HepG2 (cell line): Measurements from ENCODE around the gene UBAP1L. TPM values are rescaled to one million over a fixed set of nuclear protein-coding genes. Genes with fewer than 3 reads are reported as not detected.

ENCODE experiments used
- BORCS8-MEF2B ChIP-seq: sonication (generic); formaldehyde crosslinking; IDR thresholded peaks from 2 replicates; pipeline ENCODE4 v1.8.0; 2022; ENCODE audit warnings: mild to moderate bottlenecking, missing genetic modification reagents
- CREB1 ChIP-seq, 2 experiments: fragments of 450-650 bp in 1 of 2; IDR thresholded peaks; 2 replicates each; pipeline ENCODE4 v1.6.1; 2016 to 2017; ENCODE audit warnings: control low read depth in 1 of 2, mild to moderate bottlenecking in 1 of 2, missing compliant biosample characterization in 1 of 2, missing genetic modification characterization in 1 of 2
- EP300 ChIP-seq, 3 experiments: sonication (generic) in 1 of 3; formaldehyde crosslinking in 1 of 3; IDR thresholded peaks; 2 replicates each; pipeline versions ENCODE4 v1.5.1 to v1.6.1; 2011 to 2020; ENCODE audit warnings: low read depth in 2 of 3, low read length in 2 of 3, borderline replicate concordance in 1 of 3, improper control_type of control experiment in 1 of 3, mild to moderate bottlenecking in 1 of 3, missing genetic modification reagents in 1 of 3, moderate library complexity in 1 of 3
- JUN ChIP-seq: sonication (generic); formaldehyde crosslinking; IDR thresholded peaks from 2 replicates; pipeline ENCODE4 v1.4.0; 2020; ENCODE audit warnings: mild to moderate bottlenecking, missing genetic modification reagents
- KDM5B ChIP-seq: sonication (generic); formaldehyde crosslinking; IDR thresholded peaks from 2 replicates; pipeline ENCODE4 v1.4.0; 2020; ENCODE audit warnings: missing genetic modification reagents, mild to moderate bottlenecking, borderline replicate concordance
- SP4 ChIP-seq: sonication (generic); formaldehyde crosslinking; IDR thresholded peaks from 2 replicates; pipeline ENCODE4 v1.8.1; 2023; ENCODE audit warnings: mild to moderate bottlenecking, missing genetic modification reagents
- THAP11 ChIP-seq: IDR thresholded peaks from 2 replicates; pipeline ENCODE4 v1.6.1; 2016; ENCODE audit warnings: missing biosample characterization, missing genetic modification reagents
- ZNF329 ChIP-seq: sonication (generic); formaldehyde crosslinking; IDR thresholded peaks from 2 replicates; pipeline ENCODE4 v1.9.0; 2021; ENCODE audit warnings: low read depth, mild to moderate bottlenecking, missing genetic modification reagents
- ZNF7 ChIP-seq: IDR thresholded peaks from 2 replicates; pipeline ENCODE4 v1.6.1; 2016; ENCODE audit warnings: missing biosample characterization, missing genetic modification reagents
- polyA plus RNA-seq, 8 experiments: library from polyadenylated mRNA; depleted of rRNA in 3 of 8; stranded (reverse) in 7 of 8; unstranded in 1 of 8; fragments of >200 nt; fragmentation: Illumina TruSeq in 4 of 8; extraction: Trizol in 4 of 8; gene quantifications; 2 replicates each; pipeline versions ENCODE4 v1.2.1 to v1.2.3, GENCODE V29; 2011 to 2016; ENCODE audit warnings: low read depth in 4 of 8, missing spikeins in 1 of 8, mixed read lengths in 1 of 8; ENCODE audit not compliant: insufficient read depth in 1 of 8
- total RNA-seq, 5 experiments: library from RNA; depleted of rRNA; stranded (reverse); fragments of >200 nt; fragmentation: Illumina TruSeq; extraction: Trizol; gene quantifications; 2 replicates each; pipeline ENCODE4 v1.2.3, GENCODE V29; 2016; ENCODE audit warnings: low read depth in 1 of 5
- TF ChIP-seq, protein P1 (sequence below): sonication (generic); formaldehyde crosslinking; IDR thresholded peaks from one replicate; pipeline ENCODE4 v1.5.1; 2020; ENCODE audit warnings: mild to moderate bottlenecking, missing genetic modification reagents; ENCODE audit errors: not compliant biosample characterization
- TF ChIP-seq, protein P2 (sequence below): sonication (generic); formaldehyde crosslinking; IDR thresholded peaks from 2 replicates; pipeline ENCODE4 v1.5.0; 2020; ENCODE audit warnings: mild to moderate bottlenecking, missing genetic modification reagents, borderline replicate concordance
- TF ChIP-seq, protein P3 (sequence below): sonication (generic); formaldehyde crosslinking; IDR thresholded peaks from 2 replicates; pipeline ENCODE4 v1.5.0; 2020; ENCODE audit warnings: missing genetic modification reagents
- TF ChIP-seq, protein P4 (sequence below), 2 experiments: fragments of 450-650 bp in 1 of 2; sonication (generic) in 1 of 2; formaldehyde crosslinking; IDR thresholded peaks; 2 replicates each; pipeline versions ENCODE4 v1.5.0 to v1.8.0; 2020 to 2022; ENCODE audit warnings: mild to moderate bottlenecking in 1 of 2, missing genetic modification reagents in 1 of 2

The UBAP1L gene
- total and polyA plus RNA-seq, 2 of the 13 experiments (the other 11 are each of a cell fraction or from before 2014, with no cell fraction given): 0.86 to 1.4 TPM

DNA sequence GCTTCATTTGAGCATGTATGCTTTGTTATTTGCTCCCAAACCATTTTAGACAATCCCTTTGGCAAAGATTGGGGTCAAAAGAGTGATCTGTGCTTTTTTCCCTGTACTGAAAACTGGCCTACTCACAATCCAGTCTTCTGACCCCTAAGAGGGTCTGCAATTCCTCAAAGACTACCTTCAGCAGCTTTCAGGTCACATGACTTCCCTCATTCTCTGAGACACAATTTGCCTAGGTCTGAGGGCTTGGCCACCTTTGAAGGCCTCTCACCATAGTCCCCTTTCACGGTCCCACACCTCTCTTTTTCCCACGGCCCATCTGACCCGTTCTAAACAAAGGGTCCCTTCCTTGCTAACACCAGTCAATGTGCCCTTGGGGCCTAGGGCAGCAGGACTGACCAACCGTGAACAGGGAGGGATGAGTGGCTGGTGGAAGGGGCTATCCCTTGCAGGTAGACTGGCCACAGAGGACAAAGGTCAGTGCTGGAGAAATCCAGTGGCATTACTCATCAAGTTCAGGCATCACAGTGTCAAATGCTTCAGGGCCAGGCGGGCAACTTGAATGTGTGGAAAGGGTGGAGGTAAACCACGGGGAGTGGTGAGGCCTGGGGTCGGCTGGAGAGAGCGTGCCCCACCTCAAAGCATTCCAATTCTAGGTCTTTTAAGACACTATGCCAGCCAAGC is 58.0 kb downstream of the UBAP1L start (continued):
- TF ChIP-seq, protein P1, sequence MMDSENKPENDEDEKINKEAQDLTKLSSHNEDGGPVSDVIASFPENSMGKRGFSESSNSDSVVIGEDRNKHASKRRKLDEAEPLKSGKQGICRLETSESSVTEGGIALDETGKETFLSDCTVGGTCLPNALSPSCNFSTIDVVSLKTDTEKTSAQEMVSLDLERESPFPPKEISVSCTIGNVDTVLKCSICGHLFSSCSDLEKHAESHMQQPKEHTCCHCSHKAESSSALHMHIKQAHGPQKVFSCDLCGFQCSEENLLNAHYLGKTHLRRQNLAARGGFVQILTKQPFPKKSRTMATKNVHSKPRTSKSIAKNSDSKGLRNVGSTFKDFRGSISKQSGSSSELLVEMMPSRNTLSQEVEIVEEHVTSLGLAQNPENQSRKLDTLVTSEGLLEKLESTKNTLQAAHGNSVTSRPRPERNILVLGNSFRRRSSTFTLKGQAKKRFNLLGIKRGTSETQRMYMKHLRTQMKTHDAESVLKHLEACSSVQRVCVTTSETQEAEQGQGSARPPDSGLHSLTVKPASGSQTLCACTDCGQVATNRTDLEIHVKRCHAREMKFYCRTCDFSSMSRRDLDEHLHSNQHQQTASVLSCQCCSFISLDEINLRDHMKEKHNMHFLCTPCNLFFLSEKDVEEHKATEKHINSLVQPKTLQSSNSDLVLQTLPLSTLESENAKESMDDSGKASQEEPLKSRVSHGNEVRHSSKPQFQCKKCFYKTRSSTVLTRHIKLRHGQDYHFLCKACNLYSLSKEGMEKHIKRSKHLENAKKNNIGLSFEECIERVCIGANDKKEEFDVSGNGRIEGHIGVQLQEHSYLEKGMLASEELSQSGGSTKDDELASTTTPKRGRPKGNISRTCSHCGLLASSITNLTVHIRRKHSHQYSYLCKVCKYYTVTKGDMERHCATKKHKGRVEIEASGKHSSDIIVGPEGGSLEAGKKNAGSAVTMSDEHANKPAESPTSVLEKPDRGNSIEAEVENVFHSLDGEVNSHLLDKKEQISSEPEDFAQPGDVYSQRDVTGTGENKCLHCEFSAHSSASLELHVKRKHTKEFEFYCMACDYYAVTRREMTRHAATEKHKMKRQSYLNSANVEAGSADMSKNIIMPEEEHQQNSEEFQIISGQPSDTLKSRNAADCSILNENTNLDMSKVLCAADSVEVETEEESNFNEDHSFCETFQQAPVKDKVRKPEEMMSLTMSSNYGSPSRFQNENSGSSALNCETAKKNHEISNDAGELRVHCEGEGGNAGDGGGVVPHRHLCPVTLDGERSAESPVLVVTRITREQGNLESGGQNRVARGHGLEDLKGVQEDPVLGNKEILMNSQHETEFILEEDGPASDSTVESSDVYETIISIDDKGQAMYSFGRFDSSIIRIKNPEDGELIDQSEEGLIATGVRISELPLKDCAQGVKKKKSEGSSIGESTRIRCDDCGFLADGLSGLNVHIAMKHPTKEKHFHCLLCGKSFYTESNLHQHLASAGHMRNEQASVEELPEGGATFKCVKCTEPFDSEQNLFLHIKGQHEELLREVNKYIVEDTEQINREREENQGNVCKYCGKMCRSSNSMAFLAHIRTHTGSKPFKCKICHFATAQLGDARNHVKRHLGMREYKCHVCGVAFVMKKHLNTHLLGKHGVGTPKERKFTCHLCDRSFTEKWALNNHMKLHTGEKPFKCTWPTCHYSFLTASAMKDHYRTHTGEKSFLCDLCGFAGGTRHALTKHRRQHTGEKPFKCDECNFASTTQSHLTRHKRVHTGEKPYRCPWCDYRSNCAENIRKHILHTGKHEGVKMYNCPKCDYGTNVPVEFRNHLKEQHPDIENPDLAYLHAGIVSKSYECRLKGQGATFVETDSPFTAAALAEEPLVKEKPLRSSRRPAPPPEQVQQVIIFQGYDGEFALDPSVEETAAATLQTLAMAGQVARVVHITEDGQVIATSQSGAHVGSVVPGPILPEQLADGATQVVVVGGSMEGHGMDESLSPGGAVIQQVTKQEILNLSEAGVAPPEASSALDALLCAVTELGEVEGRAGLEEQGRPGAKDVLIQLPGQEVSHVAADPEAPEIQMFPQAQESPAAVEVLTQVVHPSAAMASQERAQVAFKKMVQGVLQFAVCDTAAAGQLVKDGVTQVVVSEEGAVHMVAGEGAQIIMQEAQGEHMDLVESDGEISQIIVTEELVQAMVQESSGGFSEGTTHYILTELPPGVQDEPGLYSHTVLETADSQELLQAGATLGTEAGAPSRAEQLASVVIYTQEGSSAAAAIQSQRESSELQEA (CRISPR knock-in tag): no peak
- TF ChIP-seq ZNF7 (CRISPR knock-in tag) (no peak), EP300 (IDR thresholded peaks at IDR 0.05; ENCODE audit: low read depth in 2 of 2, low read length in 2 of 2) (peak; percentile 54 to 73; a peak in 2 of 4 replicates), EP300 (CRISPR knock-in tag; IDR thresholded peaks at IDR 0.05; ENCODE audit: borderline replicate concordance) (peak; percentile 81), THAP11 (CRISPR knock-in tag) (peak; percentile 70), BORCS8-MEF2B (peak; percentile 74; the same call in 1 of the 2 replicates), JUN (CRISPR knock-in tag) (peak; percentile 98), KDM5B (no peak), ZNF329 (CRISPR knock-in tag) (no peak), CREB1 (IDR thresholded peaks at IDR 0.05) (0 out of 2 replicates have a peak, but pooled peaks have one; percentile 24), CREB1 (CRISPR knock-in tag; IDR thresholded peaks at IDR 0.05) (peak; percentile 76), SP4 (CRISPR knock-in tag) (no peak)
- TF ChIP-seq, protein P2, sequence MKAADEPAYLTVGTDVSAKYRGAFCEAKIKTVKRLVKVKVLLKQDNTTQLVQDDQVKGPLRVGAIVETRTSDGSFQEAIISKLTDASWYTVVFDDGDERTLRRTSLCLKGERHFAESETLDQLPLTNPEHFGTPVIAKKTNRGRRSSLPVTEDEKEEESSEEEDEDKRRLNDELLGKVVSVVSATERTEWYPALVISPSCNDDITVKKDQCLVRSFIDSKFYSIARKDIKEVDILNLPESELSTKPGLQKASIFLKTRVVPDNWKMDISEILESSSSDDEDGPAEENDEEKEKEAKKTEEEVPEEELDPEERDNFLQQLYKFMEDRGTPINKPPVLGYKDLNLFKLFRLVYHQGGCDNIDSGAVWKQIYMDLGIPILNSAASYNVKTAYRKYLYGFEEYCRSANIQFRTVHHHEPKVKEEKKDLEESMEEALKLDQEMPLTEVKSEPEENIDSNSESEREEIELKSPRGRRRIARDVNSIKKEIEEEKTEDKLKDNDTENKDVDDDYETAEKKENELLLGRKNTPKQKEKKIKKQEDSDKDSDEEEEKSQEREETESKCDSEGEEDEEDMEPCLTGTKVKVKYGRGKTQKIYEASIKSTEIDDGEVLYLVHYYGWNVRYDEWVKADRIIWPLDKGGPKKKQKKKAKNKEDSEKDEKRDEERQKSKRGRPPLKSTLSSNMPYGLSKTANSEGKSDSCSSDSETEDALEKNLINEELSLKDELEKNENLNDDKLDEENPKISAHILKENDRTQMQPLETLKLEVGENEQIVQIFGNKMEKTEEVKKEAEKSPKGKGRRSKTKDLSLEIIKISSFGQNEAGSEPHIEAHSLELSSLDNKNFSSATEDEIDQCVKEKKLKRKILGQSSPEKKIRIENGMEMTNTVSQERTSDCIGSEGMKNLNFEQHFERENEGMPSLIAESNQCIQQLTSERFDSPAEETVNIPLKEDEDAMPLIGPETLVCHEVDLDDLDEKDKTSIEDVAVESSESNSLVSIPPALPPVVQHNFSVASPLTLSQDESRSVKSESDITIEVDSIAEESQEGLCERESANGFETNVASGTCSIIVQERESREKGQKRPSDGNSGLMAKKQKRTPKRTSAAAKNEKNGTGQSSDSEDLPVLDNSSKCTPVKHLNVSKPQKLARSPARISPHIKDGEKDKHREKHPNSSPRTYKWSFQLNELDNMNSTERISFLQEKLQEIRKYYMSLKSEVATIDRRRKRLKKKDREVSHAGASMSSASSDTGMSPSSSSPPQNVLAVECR (CRISPR knock-in tag): peak; percentile 56; the same call in 1 of the 2 replicates
- TF ChIP-seq, protein P3, sequence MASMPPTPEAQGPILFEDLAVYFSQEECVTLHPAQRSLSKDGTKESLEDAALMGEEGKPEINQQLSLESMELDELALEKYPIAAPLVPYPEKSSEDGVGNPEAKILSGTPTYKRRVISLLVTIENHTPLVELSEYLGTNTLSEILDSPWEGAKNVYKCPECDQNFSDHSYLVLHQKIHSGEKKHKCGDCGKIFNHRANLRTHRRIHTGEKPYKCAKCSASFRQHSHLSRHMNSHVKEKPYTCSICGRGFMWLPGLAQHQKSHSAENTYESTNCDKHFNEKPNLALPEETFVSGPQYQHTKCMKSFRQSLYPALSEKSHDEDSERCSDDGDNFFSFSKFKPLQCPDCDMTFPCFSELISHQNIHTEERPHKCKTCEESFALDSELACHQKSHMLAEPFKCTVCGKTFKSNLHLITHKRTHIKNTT (CRISPR knock-in tag): no peak
- TF ChIP-seq, protein P4, sequence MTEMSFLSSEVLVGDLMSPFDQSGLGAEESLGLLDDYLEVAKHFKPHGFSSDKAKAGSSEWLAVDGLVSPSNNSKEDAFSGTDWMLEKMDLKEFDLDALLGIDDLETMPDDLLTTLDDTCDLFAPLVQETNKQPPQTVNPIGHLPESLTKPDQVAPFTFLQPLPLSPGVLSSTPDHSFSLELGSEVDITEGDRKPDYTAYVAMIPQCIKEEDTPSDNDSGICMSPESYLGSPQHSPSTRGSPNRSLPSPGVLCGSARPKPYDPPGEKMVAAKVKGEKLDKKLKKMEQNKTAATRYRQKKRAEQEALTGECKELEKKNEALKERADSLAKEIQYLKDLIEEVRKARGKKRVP (CRISPR knock-in tag; IDR thresholded peaks at IDR 0.05): no peak
